Mucosa of stomach (tissue), 1 donor: Measurements from ENCODE around the gene ZNF444.
"Not testable (repeated sequence)": the region's sequence is repeated elsewhere in the genome, so short reads cannot be mapped to it uniquely, and the experiment has no call there.

Source experiments
- H3K27me3 ChIP-seq: one replicate; pipeline ENCODE4 v1.7.0; 2013; ENCODE audit warnings: mild to moderate bottlenecking, low read length; ENCODE audit not compliant: control insufficient read depth, insufficient read depth
- H3K36me3 ChIP-seq: one replicate; pipeline ENCODE4 v1.7.0; 2013; ENCODE audit warnings: low read length; ENCODE audit not compliant: control insufficient read depth, insufficient read depth
- H3K4me1 ChIP-seq: one replicate; pipeline ENCODE4 v1.7.0; 2013; ENCODE audit warnings: mild to moderate bottlenecking, low read length; ENCODE audit not compliant: control insufficient read depth, insufficient read depth
- H3K4me3 ChIP-seq: one replicate; pipeline ENCODE4 v1.7.0; 2013; ENCODE audit warnings: low read length
- H3K9ac ChIP-seq: one replicate; pipeline ENCODE4 v1.7.0; 2013; ENCODE audit warnings: mild to moderate bottlenecking, low read length, moderate library complexity
- H3K9me3 ChIP-seq: one replicate; pipeline ENCODE4 v1.7.0; 2013; ENCODE audit warnings: mild to moderate bottlenecking, low read length, moderate library complexity; ENCODE audit not compliant: control insufficient read depth
- donor health status: Pancreatic carcinoma.

Gene ZNF444

DNA sequence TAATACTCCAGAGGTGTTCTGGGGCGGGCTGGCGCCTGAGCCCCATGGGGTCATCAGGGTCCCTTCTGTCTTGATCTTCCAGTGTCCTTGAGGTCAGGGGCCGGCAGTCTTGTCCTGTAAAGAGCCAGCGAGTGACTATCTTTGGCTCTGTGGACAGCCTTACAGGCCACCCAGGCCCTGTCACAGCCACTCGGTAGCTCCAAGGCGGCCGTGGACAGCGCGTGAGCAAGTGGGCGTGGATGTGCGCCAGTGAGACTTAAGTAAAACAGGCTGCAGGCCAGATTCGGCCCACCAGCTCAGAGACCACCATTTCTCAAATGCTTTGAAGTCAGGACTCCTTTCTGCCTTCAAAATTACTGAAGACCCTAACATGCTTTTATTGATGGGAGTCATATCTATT is 3.7 kb downstream of the ZNF444 start:
- Histone ChIP-seq H3K4me3 (no peak overlapping the region), H3K9me3 (no peaks in the 10 kb centered on the region), H3K9ac (no peak overlapping the region), H3K36me3 (no peaks in the 10 kb centered on the region), H3K27me3 (no peaks in the 10 kb centered on the region), H3K4me1 (peaks cover 36% of the 10 kb centered on the region)

DNA sequence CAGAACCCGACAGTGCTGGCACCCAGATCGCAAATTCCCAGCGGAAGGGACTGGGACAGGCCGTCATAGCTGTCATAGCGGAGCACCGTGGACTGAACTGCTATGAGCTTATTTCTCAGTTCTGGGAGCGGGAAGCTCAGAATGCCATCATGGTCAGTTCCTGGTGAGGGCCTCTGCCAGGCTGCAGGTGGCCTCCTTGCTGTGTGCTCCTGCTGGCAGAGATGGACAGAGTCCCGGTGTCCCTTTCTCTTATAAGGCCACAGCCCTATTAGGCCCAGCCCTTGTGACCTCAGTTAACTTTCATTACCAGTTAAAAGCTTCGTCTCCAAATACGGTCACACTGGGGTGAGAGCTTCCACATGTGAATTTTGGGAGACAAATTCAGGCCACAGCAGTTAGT is 4.6 kb downstream of the ZNF444 start:
- Histone ChIP-seq H3K9ac (no peak overlapping the region), H3K9me3 (no peaks in the 10 kb centered on the region), H3K4me3 (no peak overlapping the region), H3K27me3 (no peaks in the 10 kb centered on the region), H3K36me3 (no peaks in the 10 kb centered on the region), H3K4me1 (peaks cover 30% of the 10 kb centered on the region)

DNA sequence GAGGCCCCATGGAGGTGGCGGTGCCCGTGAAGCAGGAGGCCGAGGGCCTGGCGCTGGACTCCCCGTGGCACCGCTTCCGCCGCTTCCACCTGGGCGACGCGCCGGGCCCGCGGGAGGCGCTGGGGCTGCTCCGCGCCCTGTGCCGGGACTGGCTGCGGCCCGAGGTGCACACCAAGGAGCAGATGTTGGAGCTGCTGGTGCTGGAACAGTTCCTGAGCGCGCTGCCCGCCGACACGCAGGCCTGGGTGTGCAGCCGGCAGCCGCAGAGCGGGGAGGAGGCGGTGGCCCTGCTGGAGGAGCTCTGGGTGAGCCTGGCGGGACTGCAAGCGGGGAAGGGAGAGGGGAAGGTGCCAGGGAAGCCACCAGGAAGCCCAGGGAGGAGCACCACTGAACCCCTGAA is 5.8 kb downstream of the ZNF444 start:
- Histone ChIP-seq H3K9me3 (no peaks in the 10 kb centered on the region), H3K27me3 (no peaks in the 10 kb centered on the region), H3K36me3 (no peaks in the 10 kb centered on the region), H3K4me1 (peaks cover 27% of the 10 kb centered on the region), H3K4me3 (no peak overlapping the region), H3K9ac (no peak overlapping the region)

DNA sequence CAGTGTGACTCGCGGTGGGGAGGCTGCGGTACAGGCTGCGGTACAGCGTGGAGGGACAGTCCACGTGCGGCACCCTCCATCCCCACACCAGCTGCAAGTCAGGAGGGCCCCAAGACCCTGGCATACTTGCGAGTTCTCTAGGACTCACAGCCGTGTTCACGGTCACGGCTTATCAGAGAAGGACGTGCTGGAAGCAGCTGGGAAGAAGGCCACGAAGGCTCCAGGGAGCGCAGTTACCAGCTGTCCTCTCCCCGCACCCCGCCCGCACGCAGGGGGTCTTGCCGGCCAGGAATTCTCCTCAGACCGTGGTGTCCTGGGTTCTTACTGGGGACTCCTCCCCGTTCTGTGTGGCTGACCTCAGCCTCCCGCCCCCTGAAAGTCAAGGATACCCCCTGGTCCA is 6.2 kb downstream of the ZNF444 start:
- H3K9me3 ChIP-seq = no peaks in the 10 kb centered on the region
- H3K9ac ChIP-seq = no peak overlapping the region
- H3K27me3 ChIP-seq = no peaks in the 10 kb centered on the region
- no peak overlapping the region for H3K4me3 ChIP-seq
- peaks cover 24% of the 10 kb centered on the region for H3K4me1 ChIP-seq
- H3K36me3 ChIP-seq = no peaks in the 10 kb centered on the region

DNA sequence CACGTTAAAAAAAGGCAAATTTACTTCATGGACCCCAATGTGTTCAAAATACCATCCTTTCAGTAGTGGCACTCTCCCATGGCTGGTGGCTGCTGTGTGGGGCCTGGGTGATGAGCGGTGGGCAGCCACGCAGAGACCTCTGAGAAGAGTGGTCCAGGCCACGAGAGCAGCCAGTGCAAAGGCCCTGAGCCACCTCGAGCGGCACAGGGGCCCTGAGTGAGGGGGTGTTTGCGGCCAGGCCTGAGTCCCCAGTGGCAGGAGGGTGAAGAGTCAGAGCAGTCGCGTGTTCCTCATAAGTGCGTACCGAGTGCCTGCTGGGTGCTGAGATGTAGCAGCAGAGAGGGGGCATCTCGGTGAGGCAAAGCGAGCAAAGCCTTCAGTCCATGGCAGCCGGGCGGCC is 7.0 kb downstream of the ZNF444 start:
- Histone ChIP-seq H3K27me3 (no peaks in the 10 kb centered on the region), H3K4me3 (no peak overlapping the region), H3K36me3 (no peaks in the 10 kb centered on the region), H3K4me1 (peaks cover 16% of the 10 kb centered on the region), H3K9ac (no peak overlapping the region), H3K9me3 (no peaks in the 10 kb centered on the region)

DNA sequence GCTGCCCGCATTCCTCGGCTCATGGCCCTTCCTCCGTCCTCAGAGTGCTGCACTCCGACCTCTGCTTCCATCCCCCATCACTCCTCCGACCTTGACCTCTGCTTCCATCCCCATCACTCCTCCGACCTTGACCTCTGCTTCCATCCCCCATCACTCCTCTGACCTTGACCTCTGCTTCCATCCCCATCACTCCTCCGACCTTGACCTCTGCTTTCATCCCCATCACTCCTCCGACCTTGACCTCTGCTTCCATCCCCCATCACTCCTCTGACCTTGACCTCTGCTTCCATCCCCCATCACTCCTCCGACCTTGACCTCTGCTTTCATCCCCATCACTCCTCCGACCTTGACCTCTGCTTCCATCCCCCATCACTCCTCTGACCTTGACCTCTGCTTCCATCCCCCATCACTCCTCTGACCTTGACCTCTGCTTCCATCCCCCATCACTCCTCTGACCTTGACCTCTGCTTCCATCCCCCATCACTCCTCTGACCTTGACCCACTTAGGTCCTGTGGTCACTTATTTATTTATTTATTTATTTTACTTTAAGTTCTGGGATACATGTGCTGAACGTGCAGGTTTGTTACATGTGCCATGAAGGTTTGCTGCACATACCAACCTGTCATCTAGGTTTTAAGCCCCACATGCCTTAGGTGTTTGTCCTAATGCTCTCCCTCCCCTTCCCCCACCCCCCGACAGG is 8.0 kb downstream of the ZNF444 start:
- H3K9ac ChIP-seq, H3K9me3 ChIP-seq, H3K27me3 ChIP-seq, H3K36me3 ChIP-seq, H3K4me1 ChIP-seq, H3K4me3 ChIP-seq: not testable (repeated sequence)

DNA sequence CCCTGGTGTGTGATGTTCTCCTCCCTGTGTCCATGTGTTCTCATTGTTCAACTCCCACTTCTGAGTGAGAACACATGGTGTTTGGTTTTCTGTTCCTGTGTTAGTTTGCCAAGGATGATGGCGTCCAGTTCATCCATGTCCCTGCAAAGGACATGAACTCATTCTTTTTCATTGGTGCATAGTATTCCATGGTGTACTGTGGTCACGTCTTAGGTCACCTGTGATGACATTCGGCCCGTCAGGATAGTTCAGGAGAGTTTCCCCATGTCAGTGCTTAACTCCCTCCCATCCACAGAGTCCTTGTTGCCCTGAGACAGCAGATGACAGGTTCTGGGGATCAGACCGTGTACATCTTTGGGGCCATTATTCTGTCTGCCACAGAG is 8.6 kb downstream of the ZNF444 start:
- Histone ChIP-seq H3K9me3 (no peaks in the 10 kb centered on the region), H3K36me3 (no peaks in the 10 kb centered on the region), H3K4me1 (peaks cover 5% of the 10 kb centered on the region), H3K9ac (no peak overlapping the region), H3K4me3 (no peak overlapping the region), H3K27me3 (no peaks in the 10 kb centered on the region)

DNA sequence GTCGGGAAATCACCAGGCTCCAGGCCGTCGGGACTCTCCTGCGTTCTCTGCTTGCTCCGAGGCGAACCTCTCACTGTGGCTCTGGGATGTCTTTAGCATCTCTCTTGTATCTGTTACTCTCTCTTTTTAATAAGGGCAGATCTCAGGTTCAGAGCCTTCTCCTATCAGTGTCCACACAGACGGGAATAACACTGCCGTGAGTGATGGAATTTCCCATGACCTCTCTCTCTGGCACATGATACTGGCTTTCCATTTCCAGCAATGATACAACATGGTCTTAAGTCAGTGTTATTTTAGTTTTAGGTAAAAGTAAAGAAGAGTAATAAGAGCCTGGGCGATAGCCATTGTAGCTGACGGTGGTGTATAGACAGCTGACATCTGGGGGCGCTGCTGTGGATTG is 9.3 kb downstream of the ZNF444 start:
- Histone ChIP-seq H3K4me3 (no peak overlapping the region), H3K9ac (no peak overlapping the region), H3K4me1 (peaks cover 5% of the 10 kb centered on the region), H3K9me3 (no peaks in the 10 kb centered on the region), H3K36me3 (no peaks in the 10 kb centered on the region), H3K27me3 (no peaks in the 10 kb centered on the region)

DNA sequence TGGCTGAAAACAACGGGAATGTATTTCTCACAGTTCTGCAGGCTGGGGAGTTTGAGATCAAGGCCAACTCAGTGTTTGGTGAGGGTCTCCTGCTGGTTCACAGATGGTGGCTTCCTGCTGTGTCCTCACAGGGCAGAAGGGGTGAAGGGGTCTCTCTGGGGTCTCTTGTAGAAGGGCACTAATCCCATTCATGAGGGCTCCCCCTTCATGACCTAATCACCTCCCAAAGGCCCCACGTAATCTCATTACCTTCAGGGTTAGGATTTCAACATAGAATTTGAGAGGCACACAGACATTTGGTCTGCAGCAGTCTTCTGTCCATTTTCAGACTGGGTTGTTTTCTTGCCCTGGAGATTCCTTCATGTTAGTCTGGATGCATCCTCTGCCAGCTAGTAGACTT is 11.6 kb downstream of the ZNF444 start:
- Histone ChIP-seq H3K27me3 (no peaks in the 10 kb centered on the region), H3K4me3 (no peak overlapping the region), H3K9ac (no peak overlapping the region), H3K36me3 (no peaks in the 10 kb centered on the region), H3K4me1 (peaks cover 12% of the 10 kb centered on the region), H3K9me3 (no peaks in the 10 kb centered on the region)

DNA sequence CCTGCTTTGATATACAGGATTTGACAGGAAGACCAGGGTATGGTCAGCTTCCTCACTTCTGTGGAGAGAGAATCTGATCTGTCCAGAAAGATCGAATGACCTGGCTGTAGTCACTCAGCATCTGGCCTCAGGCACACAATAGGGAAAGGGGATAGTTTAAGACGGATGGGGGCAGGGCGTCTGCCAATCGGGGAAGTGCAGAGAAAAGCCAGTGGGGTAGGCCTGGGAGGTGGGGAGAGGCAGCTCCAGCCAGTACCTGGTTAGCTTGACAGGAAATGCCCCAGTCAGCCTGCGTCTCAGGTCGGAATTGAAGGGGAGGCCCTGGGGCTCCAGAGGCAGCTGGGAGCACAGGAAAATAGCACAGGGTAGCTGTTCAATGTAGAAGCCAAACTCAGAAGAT is 12.4 kb downstream of the ZNF444 start:
- no peaks in the 10 kb centered on the region for H3K36me3 ChIP-seq
- no peak overlapping the region for H3K4me3 ChIP-seq
- H3K27me3 ChIP-seq = no peaks in the 10 kb centered on the region
- H3K4me1 ChIP-seq = peaks cover 12% of the 10 kb centered on the region
- H3K9ac ChIP-seq = no peak overlapping the region
- H3K9me3 ChIP-seq = no peaks in the 10 kb centered on the region

DNA sequence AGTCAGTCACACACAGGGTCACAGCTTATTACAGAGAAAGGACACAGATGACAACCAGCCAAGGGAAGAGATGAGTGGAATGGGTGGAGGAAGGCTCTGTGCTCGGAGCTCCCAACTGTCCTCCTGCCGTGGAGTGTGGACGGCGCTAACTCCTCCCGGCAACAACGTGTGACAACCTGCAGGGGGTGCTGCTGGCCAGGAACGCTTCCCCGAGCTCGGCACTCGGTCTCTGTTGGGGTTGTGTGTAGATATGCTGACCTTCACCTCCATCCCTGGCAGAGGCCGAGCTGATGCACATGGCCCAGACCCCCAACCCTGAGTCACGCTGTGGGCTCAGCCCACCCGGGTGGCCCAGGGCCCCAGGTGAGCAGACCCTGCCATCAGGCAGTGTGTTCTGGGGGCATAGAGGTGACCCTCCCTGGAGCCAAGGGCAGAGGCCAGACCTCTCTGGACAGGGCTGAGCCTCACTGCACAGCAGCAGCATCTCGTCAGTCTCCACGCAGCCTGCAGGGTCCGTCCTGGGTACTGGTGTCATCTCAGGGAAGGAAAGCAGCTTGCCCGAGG is 14.1 kb downstream of the ZNF444 start:
- H3K9ac ChIP-seq = no peak overlapping the region
- peaks cover 7% of the 10 kb centered on the region for H3K36me3 ChIP-seq
- H3K4me3 ChIP-seq = no peak overlapping the region
- no peaks in the 10 kb centered on the region for H3K9me3 ChIP-seq
- H3K4me1 ChIP-seq = peaks cover 12% of the 10 kb centered on the region
- H3K27me3 ChIP-seq = no peaks in the 10 kb centered on the region

DNA sequence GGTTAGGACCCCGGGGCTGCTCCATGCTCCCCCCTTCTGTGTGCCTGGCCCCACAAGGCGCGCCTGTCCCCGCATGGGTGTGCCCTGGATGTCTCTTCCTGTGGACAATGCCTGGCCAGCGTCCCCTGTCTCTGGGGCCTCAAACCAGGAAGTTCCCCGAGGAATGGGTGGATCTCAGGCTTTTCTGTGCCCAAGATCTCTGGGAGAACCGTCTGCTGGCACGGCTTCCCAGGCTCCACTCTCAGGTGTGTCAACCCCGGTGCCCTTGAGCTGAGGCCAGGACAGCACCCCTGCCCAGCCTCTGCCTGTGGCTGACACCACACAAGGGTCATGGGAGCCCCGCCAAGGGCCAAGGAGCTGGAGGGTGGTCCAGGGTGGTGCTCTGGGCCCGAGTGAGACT is 15.7 kb downstream of the ZNF444 start:
- Histone ChIP-seq H3K4me1 (peaks cover 12% of the 10 kb centered on the region), H3K27me3 (no peaks in the 10 kb centered on the region), H3K4me3 (no peak overlapping the region), H3K9ac (peak overlapping the region; percentile 34), H3K9me3 (no peaks in the 10 kb centered on the region), H3K36me3 (peaks cover 7% of the 10 kb centered on the region)
